ENCODE measurements around the gene DUSP15.
"Not testable (repeated sequence)": the region's sequence is repeated elsewhere in the genome, so short reads cannot be mapped to it uniquely, and the experiment has no call there.

Gene DUSP15

DNA sequence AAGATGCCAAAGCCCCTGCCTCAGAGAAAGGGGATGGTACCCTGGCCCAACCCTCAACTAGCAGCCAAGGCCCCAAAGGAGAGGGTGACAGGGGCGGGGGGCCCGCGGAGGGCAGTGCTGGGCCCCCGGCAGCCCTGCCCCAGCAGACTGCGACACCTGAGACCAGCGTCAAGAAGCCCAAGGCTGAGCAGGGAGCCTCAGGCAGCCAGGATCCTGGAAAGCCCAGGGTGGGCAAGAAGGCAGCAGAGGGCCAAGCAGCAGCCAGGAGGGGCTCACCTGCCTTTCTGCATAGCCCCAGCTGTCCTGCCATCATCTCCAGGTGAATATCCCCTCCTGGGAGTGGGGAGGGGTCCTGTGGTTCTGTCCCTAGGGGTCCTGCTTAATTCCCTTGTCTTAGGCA, 50.1 kb downstream of the DUSP15 start:
- no peak for DNase-seq

DNA sequence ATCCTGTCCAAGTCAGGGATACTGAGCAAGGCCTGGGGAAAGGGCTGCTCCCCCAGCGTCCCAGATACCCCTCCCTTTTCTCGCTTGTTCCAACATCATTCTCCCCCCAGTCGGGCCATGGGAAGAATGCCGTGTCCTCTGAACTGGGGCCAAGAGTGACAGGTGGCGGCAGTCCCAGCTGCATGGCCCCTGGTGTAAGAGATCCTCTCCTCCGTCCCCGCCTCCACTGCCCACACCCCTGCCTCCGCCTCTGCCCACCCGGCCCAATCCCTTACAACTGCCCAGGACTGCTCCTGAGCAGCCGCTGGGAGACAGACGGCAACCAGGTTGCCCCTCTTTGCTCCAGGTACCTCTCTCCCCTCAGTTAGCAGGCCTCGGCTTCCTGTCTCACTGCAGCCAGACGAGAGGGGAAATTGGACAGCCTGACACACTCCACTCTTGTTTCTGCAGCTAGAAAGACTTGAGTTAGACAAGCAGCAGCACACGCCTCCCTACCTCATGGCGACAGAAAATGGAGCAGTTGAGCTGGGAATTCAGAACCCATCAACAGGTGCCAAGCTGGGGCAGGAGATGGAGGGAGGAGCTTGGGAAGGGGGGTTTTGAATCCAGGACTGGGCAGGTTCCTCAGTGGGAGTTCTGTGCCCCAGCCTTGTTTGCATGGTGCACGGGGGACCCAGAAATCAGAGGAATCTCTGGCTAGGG, 51.1 kb downstream of the DUSP15 start, which contains the start of gene MYLK2:
Gene MYLK2 (plus strand): TSS at position 274 of the 702 bp plus-strand sequence. CDS start 225 bp downstream, at position 499.
- DNase-seq: no peak

DNA sequence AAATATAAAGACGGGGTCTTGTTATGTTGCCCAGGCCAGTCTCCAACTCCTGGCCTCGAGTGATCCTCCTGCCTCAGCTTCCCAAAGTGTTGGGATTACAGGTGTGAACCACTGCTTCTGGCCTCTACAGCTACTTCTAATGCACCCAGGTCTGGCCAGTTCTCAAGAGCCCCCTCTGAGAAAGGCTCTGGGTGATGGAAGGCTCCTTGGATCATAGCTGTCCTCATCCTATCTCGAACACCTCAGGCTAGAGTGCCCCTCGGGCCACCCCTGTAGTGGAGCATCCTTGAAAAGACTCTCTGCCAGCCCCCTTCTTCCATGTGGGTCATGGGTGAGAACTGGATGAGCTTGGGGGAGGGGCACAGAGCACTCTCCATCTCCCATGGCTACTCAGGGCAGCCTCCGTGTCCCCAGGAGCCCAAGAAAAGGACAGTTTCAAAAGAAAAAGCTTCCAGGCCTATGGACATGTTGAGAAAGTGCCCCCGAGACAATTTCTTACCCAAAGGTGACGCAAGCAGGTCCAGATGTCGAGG, 51.9 kb downstream of the DUSP15 start:
- no peak for DNase-seq

DNA sequence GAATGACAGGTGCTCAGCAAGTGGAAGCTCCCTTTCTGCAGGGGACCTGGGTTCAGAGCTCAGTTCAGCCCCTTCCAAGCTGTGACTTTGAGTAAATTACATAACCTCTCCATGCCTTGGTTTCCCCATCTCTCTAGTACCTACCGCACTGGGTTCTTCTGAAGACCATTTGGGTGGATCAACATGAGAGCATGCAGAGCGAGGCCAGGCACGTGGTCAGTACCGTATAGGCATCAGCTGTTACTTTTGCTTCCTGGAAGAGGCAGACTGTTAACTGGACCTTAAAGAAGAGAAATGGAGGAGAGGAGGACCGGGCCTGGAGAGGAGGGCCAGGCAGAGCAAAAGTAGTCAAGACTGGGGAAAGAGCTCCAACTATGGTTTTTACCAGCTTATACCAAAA, 52.9 kb downstream of the DUSP15 start:
- no peak for DNase-seq

DNA sequence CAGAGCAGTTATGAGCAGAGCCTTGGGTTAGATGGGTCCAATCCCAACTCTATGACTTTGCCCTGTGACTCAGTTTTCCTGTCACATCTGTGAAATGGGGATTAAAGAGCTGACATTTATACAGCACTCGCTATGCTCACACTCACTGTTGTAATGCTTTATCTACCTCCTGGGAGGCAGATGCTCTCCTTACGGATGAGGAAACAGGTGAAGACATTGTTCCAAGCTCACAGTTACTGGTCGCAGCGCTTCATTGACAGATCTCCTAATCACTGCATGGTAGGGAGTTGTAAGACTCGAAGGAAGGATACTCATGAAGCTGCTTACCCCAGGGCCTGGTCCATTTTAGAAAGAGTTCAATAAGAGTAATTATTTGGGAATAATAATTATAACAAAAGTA, 54.1 kb downstream of the DUSP15 start:
- no peak for DNase-seq

DNA sequence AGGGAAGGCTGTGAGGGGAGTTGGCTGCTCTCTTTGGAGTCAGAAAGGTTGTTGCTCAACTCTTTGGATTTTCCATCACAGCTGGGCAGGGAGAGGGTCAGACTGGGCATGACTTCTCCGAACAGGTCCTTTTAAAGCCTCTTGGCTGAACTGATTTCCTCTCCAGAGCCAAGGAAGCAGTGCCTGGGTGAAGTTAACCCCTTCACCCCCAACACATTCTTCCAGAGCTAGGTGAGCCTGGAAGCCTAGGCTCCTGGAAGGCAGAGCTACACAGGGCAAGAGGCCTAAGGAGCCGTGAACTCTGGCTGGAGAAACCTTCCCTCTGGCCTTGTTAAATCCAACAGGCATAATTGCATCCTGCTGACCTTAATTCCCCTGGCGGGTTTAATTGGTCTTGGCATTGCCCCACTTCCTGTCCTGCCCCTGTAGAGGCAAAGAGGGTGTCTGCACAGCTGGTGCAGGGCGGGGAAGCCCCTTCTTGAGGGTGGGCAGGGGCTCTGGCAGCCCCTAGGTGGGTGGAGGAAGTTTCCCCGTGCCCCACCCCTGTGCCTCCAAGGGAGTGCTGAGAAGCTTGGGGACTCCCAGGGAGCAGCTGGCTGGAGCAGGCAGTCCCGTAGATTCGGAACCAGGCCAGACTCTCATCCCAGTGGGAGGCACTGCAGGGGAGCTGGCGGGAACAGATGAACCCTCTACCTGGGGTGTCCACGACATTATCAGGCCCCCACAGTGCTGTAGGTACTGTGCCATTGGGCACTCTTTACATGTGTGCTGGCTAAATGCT, 54.7 kb downstream of the DUSP15 start:
- DNase-seq: no peak

DNA sequence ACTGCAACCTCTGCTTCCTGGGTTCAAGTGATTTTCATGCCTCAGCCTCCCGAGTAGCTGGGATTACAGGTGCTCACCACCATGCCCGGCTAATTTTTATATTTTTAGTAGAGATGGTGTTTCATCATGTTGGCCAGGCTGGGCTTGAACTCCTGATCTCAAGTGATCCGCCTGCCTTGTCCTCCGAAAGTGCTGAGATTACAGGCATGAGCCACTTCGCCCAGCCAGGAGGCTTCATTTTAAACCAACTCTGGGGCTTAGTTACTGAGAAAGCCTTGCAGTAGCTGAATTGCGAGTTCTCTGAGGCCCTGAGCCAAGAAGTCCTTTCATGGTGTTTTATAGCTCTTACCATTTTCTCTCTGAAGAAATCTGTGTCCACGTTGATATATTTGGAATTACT, 56.2 kb downstream of the DUSP15 start:
- not testable (repeated sequence) for DNase-seq

DNA sequence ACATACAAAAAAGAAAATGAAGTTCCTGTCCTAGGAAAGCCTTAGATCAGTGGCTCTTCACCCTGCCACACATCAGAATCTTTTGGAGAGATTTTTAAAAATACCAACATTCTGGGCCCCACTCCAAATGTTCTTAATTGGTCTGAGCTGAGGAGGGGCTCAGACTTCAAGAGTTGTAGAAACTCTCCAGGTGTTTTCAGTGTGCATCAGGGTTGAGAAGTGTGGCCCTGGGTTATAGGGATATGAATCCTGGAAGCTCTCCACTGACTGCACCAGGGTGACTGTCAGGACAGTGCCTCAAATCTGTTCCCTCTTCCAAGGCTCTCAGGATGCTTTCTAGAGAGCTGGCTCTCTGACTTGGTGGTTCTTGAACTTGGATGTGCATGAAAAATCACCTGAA, 56.7 kb downstream of the DUSP15 start:
- DNase-seq: no peak

DNA sequence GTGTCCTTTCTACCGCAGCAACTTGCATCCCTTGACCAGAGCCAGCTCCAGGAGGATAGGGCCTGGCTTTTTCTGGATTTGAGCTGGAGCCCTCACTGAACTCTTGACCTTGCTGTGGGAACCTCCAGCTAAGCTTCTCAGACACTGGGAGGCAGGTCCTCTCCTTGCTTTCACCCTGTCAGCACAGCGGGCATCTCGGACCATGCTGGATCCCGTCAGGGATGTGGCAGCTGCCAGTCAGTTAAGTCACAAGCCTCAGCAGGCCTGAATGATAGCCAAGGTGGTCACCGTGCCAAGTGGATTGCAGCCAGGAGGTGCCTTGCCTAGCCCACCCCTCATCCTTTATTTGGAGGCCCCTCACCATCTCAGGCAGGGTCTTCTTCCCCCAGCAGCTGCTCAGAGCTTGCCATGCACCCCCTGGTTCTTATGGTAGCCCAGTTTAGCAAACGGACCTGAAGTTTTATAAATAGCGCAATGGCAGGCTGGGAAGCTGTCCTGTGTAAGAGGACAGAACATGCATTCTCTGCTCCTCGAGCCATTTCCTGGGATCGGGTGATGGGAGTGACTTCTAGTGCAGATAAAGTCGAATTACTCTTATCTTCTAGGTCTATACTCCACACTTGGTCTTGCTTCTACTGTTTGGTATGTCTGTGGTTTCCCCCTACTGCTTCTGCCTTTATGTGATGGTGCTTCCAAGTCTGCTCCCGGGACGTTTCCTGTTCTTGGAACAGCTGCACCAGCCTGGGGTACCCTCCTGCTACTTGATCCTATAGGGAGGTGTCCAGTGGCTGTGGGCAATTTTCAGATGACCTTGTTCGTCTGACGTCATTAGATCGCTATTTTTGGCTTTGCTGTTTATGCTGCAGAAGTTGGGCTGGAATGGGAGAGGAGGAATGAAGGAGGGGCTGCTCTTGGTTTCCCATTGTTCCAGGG, 58.3 kb downstream of the DUSP15 start:
- DNase-seq: no peak

DNA sequence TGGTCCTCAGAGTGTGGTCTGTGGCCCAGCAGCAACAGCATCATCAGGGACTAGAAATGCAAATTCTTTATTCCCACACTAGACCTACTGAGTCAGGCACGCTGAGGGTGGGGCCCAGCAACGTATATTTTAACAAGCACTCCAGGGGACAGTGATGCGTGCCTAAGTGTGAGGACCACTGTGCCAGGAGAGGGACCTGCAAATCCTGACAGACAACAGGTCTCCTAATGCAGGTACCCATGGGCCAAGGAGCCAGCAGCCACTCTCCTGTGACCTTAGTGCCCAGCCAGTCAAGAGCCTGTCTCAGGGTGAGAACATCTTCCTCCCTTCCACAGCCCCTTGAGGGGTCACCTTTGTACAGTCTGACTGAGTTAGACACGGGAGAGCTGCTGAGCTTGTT, 59.1 kb downstream of the DUSP15 start:
- no peak for DNase-seq
